Hematopoietic multipotent progenitor cell treated with erythropoietin and hydrocortisone succinate and interleukin-3 and kit ligand, for 4 days (in vitro differentiated cells): Measurements from ENCODE around the gene MBTPS1.

ENCODE experiments used
- DNase-seq: peaks from one replicate; pipeline ENCODE4 v3.0.0-alpha.2; 2015

The MBTPS1 gene

DNA sequence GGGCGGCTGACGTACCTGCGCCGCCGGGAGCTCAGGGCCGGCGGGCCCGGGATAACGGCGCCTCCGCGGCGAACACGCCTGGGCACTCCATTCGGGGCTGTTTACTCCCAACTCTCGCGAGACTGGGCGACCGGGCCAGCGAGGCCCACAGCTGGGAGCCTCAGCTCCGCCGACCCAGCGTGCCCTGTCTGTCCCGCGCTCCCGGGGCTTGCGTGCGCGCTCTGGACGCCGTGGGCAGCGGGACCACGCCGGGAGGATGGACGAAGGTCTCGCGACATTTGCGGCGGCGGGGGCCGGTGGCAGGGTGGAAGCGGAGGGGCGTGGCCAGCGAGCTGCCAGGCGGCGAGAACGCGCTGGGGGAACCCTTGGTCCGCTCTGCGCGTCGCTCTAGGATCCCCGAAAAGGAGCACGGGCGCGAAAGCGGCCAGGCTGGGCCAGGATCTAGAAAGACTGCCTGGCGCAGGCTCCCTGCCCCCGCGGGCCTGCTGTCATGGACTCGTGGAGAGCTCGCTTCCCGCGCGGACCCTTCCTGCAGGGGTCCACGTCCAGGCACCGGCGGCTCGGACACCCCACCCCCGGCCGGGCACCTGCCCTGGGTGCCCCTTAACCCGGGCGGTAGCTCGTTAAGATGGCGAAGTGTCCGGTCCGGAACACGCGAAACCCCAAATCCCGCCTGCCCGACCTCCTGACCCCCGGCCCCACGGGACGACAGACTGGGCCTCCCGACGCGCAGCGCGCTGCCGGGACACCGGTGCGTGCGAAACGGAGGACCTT, at the start of gene MBTPS1:
Gene MBTPS1, minus strand, starts transcription at position 223 of the 774 bp plus-strand sequence. CDS start 15,159 bp downstream, outside the sequence.
- peak; percentile 99 for DNase-seq

- DNase-seq, result no peak
These were observed 49.0 kb upstream of the MBTPS1 start for GRCh38 chr16:84165746-84166145.

- no peak for DNase-seq
These were observed 45.1 kb upstream of the MBTPS1 start for GRCh38 chr16:84161801-84162200.

DNA sequence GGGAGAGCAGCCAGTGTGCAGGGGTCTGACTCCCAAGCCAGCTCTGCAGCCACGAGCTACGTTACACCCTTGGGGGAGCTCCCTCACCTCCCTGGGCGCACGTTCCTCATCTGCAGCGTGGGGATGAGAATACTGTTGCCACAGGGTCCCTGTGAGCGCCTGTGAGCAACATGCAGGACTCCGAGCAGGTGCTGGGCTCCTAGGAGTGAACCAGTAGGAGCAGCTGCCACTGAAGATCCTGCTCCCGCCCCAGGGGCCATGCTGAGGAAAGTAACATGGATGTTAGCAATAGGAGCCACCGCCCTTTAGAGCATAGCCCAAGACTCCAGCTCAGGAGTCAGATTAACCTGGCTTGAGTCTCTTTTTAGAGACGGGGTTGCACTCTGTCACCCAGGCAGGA, 44.3 kb upstream of the MBTPS1 start:
- no peak for DNase-seq

- no peak for DNase-seq
These were observed 43.1 kb upstream of the MBTPS1 start for GRCh38 chr16:84159800-84160199.

- DNase-seq, result no peak
These were observed 42.3 kb upstream of the MBTPS1 start for GRCh38 chr16:84159007-84159406.

- DNase-seq, result peak; percentile 62
These were observed 39.6 kb upstream of the MBTPS1 start for GRCh38 chr16:84156342-84156784.

DNA sequence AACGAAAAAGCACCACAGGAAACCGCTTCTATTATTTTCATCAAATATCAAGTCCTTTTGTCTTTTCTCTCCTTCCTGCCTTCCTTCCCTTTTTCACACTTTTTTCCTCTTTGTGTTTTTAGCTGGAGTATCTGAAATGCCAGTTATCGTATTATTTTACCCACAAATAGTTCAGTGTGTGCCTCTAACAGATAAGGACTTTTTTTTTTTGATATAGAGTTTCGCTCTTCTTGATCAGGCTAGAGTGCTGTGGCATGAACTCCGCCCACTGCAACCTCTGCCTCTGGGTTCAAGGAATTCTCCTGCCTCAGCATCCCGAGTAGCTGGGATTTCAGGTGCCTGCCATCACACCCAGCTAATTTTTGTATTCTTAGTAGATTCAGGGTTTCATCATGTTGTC, 39.0 kb upstream of the MBTPS1 start:
- DNase-seq, result peak; percentile 72

DNA sequence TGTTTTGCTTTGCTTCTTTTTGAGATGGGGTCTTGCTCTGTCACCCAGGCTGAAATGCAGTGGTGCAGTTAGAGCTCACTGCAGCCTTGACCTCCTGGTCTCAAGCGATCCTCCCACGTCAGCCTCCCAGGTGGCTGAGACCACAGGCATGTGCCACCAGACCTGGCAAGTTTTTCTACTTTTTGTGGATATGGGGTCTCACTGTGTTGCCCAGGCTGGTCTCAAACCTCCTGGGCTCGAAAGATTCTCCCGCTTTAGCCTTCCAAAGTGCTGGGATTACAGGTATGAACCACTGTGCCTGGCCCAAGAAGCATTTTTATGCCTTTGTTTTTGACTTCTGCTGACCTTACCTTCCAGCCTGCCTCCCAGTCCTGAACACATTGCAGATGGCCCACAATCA, 38.5 kb upstream of the MBTPS1 start:
- DNase-seq, result no peak

GRCh38 chr16:84153660-84154214, 37.0 kb upstream of the MBTPS1 start:
- no peak for DNase-seq

- no peak for DNase-seq
These were observed 34.2 kb upstream of the MBTPS1 start for GRCh38 chr16:84150926-84151325.

DNA sequence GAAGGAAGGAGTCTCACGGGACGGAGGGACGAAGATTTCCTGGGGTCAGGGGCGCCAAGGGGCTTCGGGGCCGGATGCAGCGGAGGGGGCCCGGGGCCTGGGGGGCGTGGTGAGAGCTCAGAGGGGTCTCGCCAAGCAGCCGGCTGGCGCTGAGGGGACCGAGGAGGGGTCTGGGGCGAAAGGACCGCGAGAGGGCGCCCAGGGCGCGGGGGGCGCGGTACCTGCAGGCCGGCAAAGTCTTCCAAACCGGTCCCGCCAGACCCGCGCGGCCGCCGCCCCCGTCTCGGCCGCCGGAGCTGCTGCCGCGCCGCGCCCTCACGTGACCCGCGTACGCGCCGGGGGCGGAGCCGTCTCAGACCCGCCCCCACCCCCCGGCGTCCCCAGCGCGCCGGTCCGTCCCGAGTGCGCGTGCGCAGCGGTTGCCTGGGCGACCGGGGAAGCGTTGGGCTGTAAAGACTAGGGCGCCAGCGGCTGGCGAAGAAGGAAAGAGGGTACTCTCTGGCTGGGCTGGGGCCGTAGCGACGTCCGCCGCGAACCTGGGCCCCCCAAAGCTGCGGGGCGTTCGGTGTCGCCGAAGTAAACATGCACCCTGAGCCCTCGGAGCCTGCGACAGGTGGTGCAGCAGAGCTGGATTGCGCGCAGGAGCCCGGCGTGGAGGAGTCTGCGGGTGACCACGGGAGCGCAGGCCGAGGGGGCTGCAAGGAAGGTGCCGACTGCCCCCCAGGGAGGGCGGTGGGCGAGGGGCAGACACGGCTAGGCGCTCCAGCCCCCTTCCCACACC, 28.3 kb upstream of the MBTPS1 start, which contains the start of the genes DNAAF1 and HSDL1:
Gene DNAAF1, plus strand, starts transcription at position 450 of the 781 bp plus-strand sequence. Its CDS starts 133 bp downstream, at position 583.
Gene HSDL1, minus strand, starts transcription at position 319 of the 781 bp plus-strand sequence. CDS start 13,856 bp downstream, outside the sequence.
- DNase-seq, result peak; percentile 95

DNA sequence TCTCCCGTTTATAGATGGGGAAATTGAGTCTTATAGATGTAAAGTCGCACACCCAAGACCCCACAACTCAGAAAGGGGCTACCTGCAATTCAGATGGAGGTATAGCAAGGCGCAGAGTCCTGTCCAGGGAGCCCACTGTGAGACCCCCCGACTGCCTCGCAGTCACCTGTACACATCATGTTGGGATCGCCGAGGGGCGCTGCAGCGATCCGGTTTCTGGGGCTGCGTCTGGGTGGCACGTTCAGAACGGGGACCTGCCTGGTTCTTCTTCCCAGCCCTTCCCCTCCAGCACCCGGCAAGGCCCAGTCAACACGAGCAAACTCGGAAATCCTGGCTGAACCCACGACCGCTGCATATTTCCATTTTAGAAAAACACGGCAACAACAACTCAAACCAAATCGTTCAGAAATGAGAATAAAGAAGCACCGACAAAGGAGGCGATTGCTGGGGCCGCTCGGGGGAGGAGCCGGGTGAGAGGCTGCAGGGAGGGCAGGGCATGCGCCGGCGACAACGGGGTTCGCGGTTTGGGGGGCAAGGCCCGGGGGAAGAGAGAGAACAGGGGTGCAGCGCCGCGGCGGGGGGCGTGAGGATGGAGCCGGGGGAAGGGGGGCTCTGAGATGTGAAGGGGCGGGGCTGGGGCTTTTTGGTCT, 27.6 kb upstream of the MBTPS1 start:
- peak; percentile 60 for DNase-seq

DNA sequence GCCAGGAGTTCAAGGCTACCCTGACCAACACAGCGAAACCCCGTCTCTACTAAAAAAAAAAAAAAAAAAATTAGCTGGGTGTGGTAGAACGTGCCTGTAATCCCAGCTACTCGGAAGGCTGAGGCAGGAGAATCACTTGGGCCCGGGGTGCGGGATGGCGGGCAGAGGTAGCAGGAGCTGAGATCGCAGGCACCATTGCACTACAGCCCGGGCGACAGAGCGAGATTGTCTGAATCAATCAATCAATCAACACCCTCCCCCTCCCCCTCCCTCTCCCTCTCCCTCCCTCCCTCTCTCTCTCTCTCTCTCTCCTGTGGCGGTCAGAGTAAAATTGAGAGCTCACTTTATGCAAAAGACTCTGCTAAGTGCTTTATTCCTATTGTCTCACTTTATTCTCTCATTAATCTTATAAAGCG, 27.1 kb upstream of the MBTPS1 start:
- DNase-seq, result peak; percentile 21

DNA sequence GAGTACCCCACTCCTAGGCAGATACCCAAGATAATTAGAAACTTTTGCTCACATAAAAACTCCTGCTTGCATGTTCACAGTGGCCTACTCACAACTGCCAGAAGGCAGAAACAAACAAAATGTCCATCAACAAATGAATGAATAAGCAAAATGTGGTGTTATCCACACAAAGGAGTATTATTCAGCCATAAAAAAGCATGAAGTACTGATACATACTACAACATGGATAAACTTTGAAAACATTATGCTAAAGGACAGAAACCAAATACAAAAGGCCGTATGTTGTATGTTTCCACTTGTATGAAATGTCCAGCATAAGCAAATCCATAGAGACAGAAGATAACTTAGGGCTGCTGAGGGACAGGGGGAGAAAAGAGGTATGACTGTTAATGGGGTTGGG, 26.3 kb upstream of the MBTPS1 start:
- no peak for DNase-seq

- DNase-seq, result peak; percentile 66
These were observed 24.5 kb upstream of the MBTPS1 start for GRCh38 chr16:84141143-84141670.

- DNase-seq, result no peak
These were observed 23.0 kb upstream of the MBTPS1 start for GRCh38 chr16:84139628-84140258.

- no peak for DNase-seq
These were observed 22.3 kb upstream of the MBTPS1 start for GRCh38 chr16:84138824-84139627.

- DNase-seq, result no peak
These were observed 21.7 kb upstream of the MBTPS1 start for GRCh38 chr16:84138500-84138823.

DNA sequence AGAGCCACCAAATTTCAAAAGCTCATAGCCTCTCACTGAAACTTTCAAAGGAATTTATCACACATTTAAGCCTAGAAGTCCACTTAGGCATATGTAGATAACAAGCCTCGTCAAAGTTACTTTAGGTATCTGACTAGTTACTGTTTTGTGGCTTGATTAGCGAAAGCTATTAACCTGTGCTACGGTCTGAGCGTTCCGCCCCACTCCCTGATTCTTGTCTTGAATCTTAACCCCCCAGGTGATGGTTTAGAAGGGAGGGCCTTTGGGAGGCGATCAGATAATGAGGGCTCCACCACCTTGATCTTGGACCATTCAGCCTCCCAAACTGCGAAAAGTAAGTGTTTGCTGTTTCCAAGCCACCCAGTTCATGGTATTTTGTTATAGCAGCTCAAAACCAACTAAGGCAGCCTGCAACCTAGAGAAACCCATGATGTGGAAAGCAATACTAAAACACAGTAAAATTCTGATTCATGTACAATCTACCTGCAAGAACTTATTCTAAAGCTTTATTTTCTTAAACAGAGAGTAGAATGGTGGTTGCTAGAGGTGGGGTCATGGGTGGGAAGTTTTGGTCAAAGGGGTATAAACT, 21.1 kb upstream of the MBTPS1 start:
- DNase-seq, result no peak

GRCh38 chr16:84137287-84137686, 20.5 kb upstream of the MBTPS1 start:
- DNase-seq, result no peak
